Mesenchymal stem cell (in vitro differentiated cells and primary cell): ENCODE data around the gene ZFAND6.

Experiments used
- DNase-seq: peaks from one replicate; pipeline ENCODE4 v3.0.0-alpha.2; 2013
- H2AFZ ChIP-seq: one replicate; pipeline ENCODE4 v1.6.1; 2013; ENCODE audit warnings: low read depth, mild to moderate bottlenecking, control low read depth, inconsistent platforms, low read length, moderate library complexity
- H2AK5ac ChIP-seq: 2 replicates; pipeline ENCODE4 v1.6.1; 2013; ENCODE audit warnings: low read length, moderate library complexity, mild to moderate bottlenecking, inconsistent platforms; ENCODE audit not compliant: severe bottlenecking
- H2BK120ac ChIP-seq: one replicate; pipeline ENCODE4 v1.6.1; 2013; ENCODE audit warnings: low read depth, mild to moderate bottlenecking, inconsistent platforms, low read length, moderate library complexity
- H2BK12ac ChIP-seq, 2 experiments: one replicate each; pipeline ENCODE4 v1.6.1; 2013; ENCODE audit warnings: inconsistent platforms in 2 of 2, low read length in 2 of 2, mild to moderate bottlenecking in 2 of 2, moderate library complexity in 2 of 2, control low read depth in 1 of 2
- H2BK15ac ChIP-seq: one replicate; pipeline ENCODE4 v1.6.1; 2013; ENCODE audit warnings: mild to moderate bottlenecking, low read depth, inconsistent platforms; ENCODE audit not compliant: poor library complexity, severe bottlenecking
- H2BK5ac ChIP-seq: 2 replicates; pipeline ENCODE4 v1.6.1; 2013; ENCODE audit warnings: low read depth, mild to moderate bottlenecking, low read length, control low read depth, inconsistent platforms; ENCODE audit not compliant: poor library complexity, severe bottlenecking
- H3K14ac ChIP-seq, 2 experiments: one replicate each; pipeline ENCODE4 v1.6.1; 2013; ENCODE audit warnings: inconsistent platforms in 2 of 2, low read length in 2 of 2, control low read depth in 1 of 2, mild to moderate bottlenecking in 1 of 2, moderate library complexity in 1 of 2
- H3K18ac ChIP-seq, 2 experiments: one replicate each; pipeline ENCODE4 v1.6.1; 2013; ENCODE audit warnings: inconsistent platforms in 2 of 2, low read length in 2 of 2, control low read depth in 1 of 2, low read depth in 1 of 2, mild to moderate bottlenecking in 1 of 2
- H3K23ac ChIP-seq, 2 experiments: one replicate each; pipeline ENCODE4 v1.6.1; 2013; ENCODE audit warnings: inconsistent platforms in 2 of 2, low read length in 2 of 2, mild to moderate bottlenecking in 2 of 2, moderate library complexity in 2 of 2, control low read depth in 1 of 2
- H3K27ac ChIP-seq: 2 replicates; pipeline ENCODE4 v1.5.1; 2013; ENCODE audit warnings: mild to moderate bottlenecking, moderate library complexity, low read length, control low read depth, inconsistent platforms; ENCODE audit not compliant: poor library complexity, severe bottlenecking
- H3K27me3 ChIP-seq, 2 experiments: 2 replicates each; pipeline versions ENCODE4 v1.6.1 to v1.7.0; 2013; ENCODE audit warnings: low read length in 2 of 2, mild to moderate bottlenecking in 2 of 2, moderate library complexity in 2 of 2, control low read depth in 1 of 2, inconsistent platforms in 1 of 2; ENCODE audit not compliant: control insufficient read depth in 1 of 2, insufficient read depth in 1 of 2
- H3K36me3 ChIP-seq, 2 experiments: 2 replicates each; pipeline versions ENCODE4 v1.6.1 to v1.7.0; 2013; ENCODE audit warnings: low read length in 2 of 2, control low read depth in 1 of 2, inconsistent platforms in 1 of 2, low read depth in 1 of 2, mild to moderate bottlenecking in 1 of 2; ENCODE audit not compliant: insufficient read depth in 2 of 2, control insufficient read depth in 1 of 2
- H3K4ac ChIP-seq, 2 experiments: one replicate each; pipeline ENCODE4 v1.6.1; 2013; ENCODE audit warnings: inconsistent platforms in 2 of 2, low read length in 2 of 2, mild to moderate bottlenecking in 2 of 2, moderate library complexity in 2 of 2, control low read depth in 1 of 2, low read depth in 1 of 2
- H3K4me1 ChIP-seq: 2 replicates; pipeline ENCODE4 v1.6.1; 2013; ENCODE audit warnings: low read depth, low read length, control low read depth; ENCODE audit not compliant: control insufficient read depth, insufficient read depth
- H3K4me2 ChIP-seq: 2 replicates; pipeline ENCODE4 v1.6.1; 2013; ENCODE audit warnings: low read length, mild to moderate bottlenecking, inconsistent platforms; ENCODE audit not compliant: poor library complexity, severe bottlenecking
- H3K4me3 ChIP-seq, 2 experiments: 2 replicates each; pipeline versions ENCODE4 v1.5.1 to v1.7.0; 2013; ENCODE audit warnings: low read length in 2 of 2, mild to moderate bottlenecking in 2 of 2, control low read depth in 1 of 2, low read depth in 1 of 2; ENCODE audit not compliant: insufficient read depth in 1 of 2
- H3K79me1 ChIP-seq: replicated peaks from 2 replicates; pipeline ENCODE4 v1.6.1; 2013; ENCODE audit warnings: mild to moderate bottlenecking, control low read depth, low read length, inconsistent platforms; ENCODE audit not compliant: poor library complexity, severe bottlenecking
- H3K9ac ChIP-seq: 2 replicates; pipeline ENCODE4 v1.7.0; 2013; ENCODE audit warnings: mild to moderate bottlenecking, low read length, moderate library complexity
- H3K9me3 ChIP-seq: 2 replicates; pipeline ENCODE4 v1.7.0; 2013; ENCODE audit warnings: mild to moderate bottlenecking, low read length; ENCODE audit not compliant: control insufficient read depth
- H4K8ac ChIP-seq: one replicate; pipeline ENCODE4 v1.6.1; 2013; ENCODE audit warnings: inconsistent platforms, mild to moderate bottlenecking, low read length, moderate library complexity
- H4K91ac ChIP-seq: one replicate; pipeline ENCODE4 v1.6.1; 2013; ENCODE audit warnings: mild to moderate bottlenecking, low read length, inconsistent platforms
- WGBS: methylation state at CpG from one replicate; pipeline ENCODE4 v1.1.7; 2013; ENCODE audit warnings: mixed read lengths; 5-methylcytosine and 5-hydroxymethylcytosine counted together

Gene ZFAND6

GRCh38 chr15:80140909-80141308, 81.4 kb downstream of the ZFAND6 start:
- H2BK5ac ChIP-seq = no peak overlapping the region
- no peak overlapping the region for H3K18ac ChIP-seq
- H3K36me3 ChIP-seq = peaks cover under 1 to 28% of the 10 kb centered on the region in 2 experiments
- peaks cover under 1% of the 10 kb centered on the region for H3K79me1 ChIP-seq
- H3K9me3 ChIP-seq = no peaks in the 10 kb centered on the region
- H3K4me1 ChIP-seq = no peaks in the 10 kb centered on the region
- no peak overlapping the region for H3K23ac ChIP-seq
- H3K4ac ChIP-seq = no peak overlapping the region
- no peak overlapping the region for H2BK12ac ChIP-seq
- no peak overlapping the region for H2AK5ac ChIP-seq
- no peak overlapping the region for H2BK120ac ChIP-seq
- no peak overlapping the region for H3K4me2 ChIP-seq
- H3K27ac ChIP-seq = no peak overlapping the region
- H4K91ac ChIP-seq = no peak overlapping the region
- no peak overlapping the region for H2BK15ac ChIP-seq
- H2AFZ ChIP-seq = no peak overlapping the region
- H3K27me3 ChIP-seq = no peaks in the 10 kb centered on the region
- 99% methylated on average over 4 of the region's 4 CpGs for WGBS
- H3K9ac ChIP-seq = no peak overlapping the region
- H3K4me3 ChIP-seq = no peak overlapping the region
- no peak for DNase-seq
- H4K8ac ChIP-seq = no peak overlapping the region
- no peak overlapping the region for H3K14ac ChIP-seq

GRCh38 chr15:80141916-80142598, 82.6 kb downstream of the ZFAND6 start:
- H3K4ac ChIP-seq = no peak overlapping the region
- H3K4me3 ChIP-seq = no peak overlapping the region
- no peak for DNase-seq
- no peak overlapping the region for H2BK12ac ChIP-seq
- H2AFZ ChIP-seq = no peak overlapping the region
- WGBS = 96% methylated on average over 5 of the region's 5 CpGs
- H4K8ac ChIP-seq = no peak overlapping the region
- peaks cover 0 to 22% of the 10 kb centered on the region in 2 experiments for H3K36me3 ChIP-seq
- H3K27ac ChIP-seq = no peak overlapping the region
- H2BK120ac ChIP-seq = no peak overlapping the region
- H3K23ac ChIP-seq = no peak overlapping the region
- no peak overlapping the region for H3K14ac ChIP-seq
- H2AK5ac ChIP-seq = no peak overlapping the region
- H2BK15ac ChIP-seq = no peak overlapping the region
- no peaks in the 10 kb centered on the region for H3K9me3 ChIP-seq
- no peak overlapping the region for H4K91ac ChIP-seq
- no peak overlapping the region for H3K18ac ChIP-seq
- H3K4me1 ChIP-seq = no peaks in the 10 kb centered on the region
- no peaks in the 10 kb centered on the region for H3K79me1 ChIP-seq
- H3K9ac ChIP-seq = no peak overlapping the region
- H2BK5ac ChIP-seq = no peak overlapping the region
- H3K4me2 ChIP-seq = no peak overlapping the region
- no peaks in the 10 kb centered on the region for H3K27me3 ChIP-seq

GRCh38 chr15:80142646-80143045, 83.2 kb downstream of the ZFAND6 start:
- Histone ChIP-seq H3K4ac (no peak overlapping the region), H3K27ac (no peak overlapping the region), H3K36me3 (peaks cover 0 to 16% of the 10 kb centered on the region in 2 experiments), H4K8ac (no peak overlapping the region), H2BK5ac (no peak overlapping the region), H3K23ac (no peak overlapping the region), H3K4me2 (no peak overlapping the region), H2AK5ac (no peak overlapping the region), H3K14ac (no peak overlapping the region), H3K9me3 (no peaks in the 10 kb centered on the region), H3K9ac (no peak overlapping the region), H2BK120ac (no peak overlapping the region), H3K79me1 (no peaks in the 10 kb centered on the region), H3K4me3 (no peak overlapping the region), H2BK12ac (no peak overlapping the region), H2BK15ac (no peak overlapping the region), H3K27me3 (no peaks in the 10 kb centered on the region), H4K91ac (no peak overlapping the region), H2AFZ (no peak overlapping the region), H3K18ac (no peak overlapping the region), H3K4me1 (no peaks in the 10 kb centered on the region)
- DNase-seq = no peak
- 95% methylated on average over 5 of the region's 5 CpGs for WGBS

- Histone ChIP-seq H3K79me1 (peaks cover 18% of the 10 kb centered on the region), H3K18ac (no peak overlapping the region), H3K14ac (no peak overlapping the region), H4K8ac (no peak overlapping the region), H3K36me3 (peaks cover 0 to 3% of the 10 kb centered on the region in 2 experiments), H3K23ac (peak overlapping the region in 1 of 2 experiments; percentile 2), H3K9me3 (no peaks in the 10 kb centered on the region), H2BK5ac (no peak overlapping the region), H3K4me2 (no peak overlapping the region), H2BK12ac (no peak overlapping the region), H3K4me3 (no peak overlapping the region), H3K4me1 (peaks cover 11% of the 10 kb centered on the region), H4K91ac (peak overlapping the region; percentile 15), H3K4ac (peak overlapping the region in 1 of 2 experiments; percentile 24), H3K27ac (no peak overlapping the region), H2BK15ac (peak overlapping the region; percentile 13), H3K27me3 (no peaks in the 10 kb centered on the region), H2AFZ (no peak overlapping the region), H3K9ac (no peak overlapping the region), H2AK5ac (no peak overlapping the region), H2BK120ac (no peak overlapping the region)
- no peak for DNase-seq
- WGBS = 72% methylated on average over 6 of the region's 6 CpGs
These were observed 91.7 kb downstream of the ZFAND6 start for GRCh38 chr15:80151148-80151547.
